WTC11 (cell line): ENCODE results near the gene GRAMD4. TPM values are rescaled to one million over a fixed set of nuclear protein-coding genes. Genes with fewer than 3 reads are reported as not detected.

ENCODE experiments used
- ATAC-seq: fragments of 200-7000 bp; cut with Tn5 transposase; 2 replicates; pipeline ENCODE4 v1.10.0; 2021; ENCODE audit warnings: mild to moderate bottlenecking, moderate library complexity
- CTCF ChIA-PET: fragments of 300-600 bp; sonication (Branson Sonifier 250); formaldehyde crosslinking; loops from one replicate; lab custom pipeline; 2021; ENCODE audit warnings: antibody characterized with exemption; lab: Charles Lee
- POLR2A ChIA-PET: fragments of 350-600 bp; sonication (Branson Sonifier 250); formaldehyde crosslinking; loops from one replicate; lab custom pipeline; 2021; ENCODE audit warnings: antibody characterized with exemption; lab: Charles Lee
- DNase-seq: peaks from one replicate; pipeline ENCODE4 v3.0.0; 2021; ENCODE audit warnings: low spot score
- H3K27ac Mint-ChIP-seq: 2 replicates; pipeline ENCODE4 v1.8.0; 2021; ENCODE audit warnings: mixed read lengths
- H3K27me3 Mint-ChIP-seq: 2 replicates; pipeline ENCODE4 v1.8.0; 2021; ENCODE audit warnings: low read depth, mild to moderate bottlenecking, moderate library complexity, mixed read lengths
- H3K36me3 Mint-ChIP-seq: 2 replicates; pipeline ENCODE4 v1.8.0; 2021; ENCODE audit warnings: mixed read lengths
- H3K4me1 Mint-ChIP-seq: 2 replicates; pipeline ENCODE4 v1.8.0; 2022; ENCODE audit warnings: mixed read lengths
- H3K4me3 Mint-ChIP-seq: 2 replicates; pipeline ENCODE4 v1.8.0; 2021; ENCODE audit warnings: mild to moderate bottlenecking, moderate library complexity, mixed read lengths
- H3K9me3 Mint-ChIP-seq: 2 replicates; pipeline ENCODE4 v1.8.0; 2021; ENCODE audit warnings: mixed read lengths
- ARID4B ChIP-seq: sonication (generic); formaldehyde crosslinking; IDR thresholded peaks from 2 replicates; pipeline ENCODE4 v1.8.0; 2023; ENCODE audit warnings: missing genetic modification reagents, mild to moderate bottlenecking, borderline replicate concordance
- ATF2 ChIP-seq: sonication (generic); formaldehyde crosslinking; IDR thresholded peaks from 2 replicates; pipeline ENCODE4 v1.8.1; 2022; ENCODE audit warnings: low read depth, missing genetic modification reagents, borderline replicate concordance
- GRHL2 ChIP-seq: fragments of 250-450 bp; sonication (Bioruptor Pico); IDR thresholded peaks from 2 replicates; pipeline ENCODE4 v1.8.0; 2022; ENCODE audit warnings: mild to moderate bottlenecking, moderate library complexity; ENCODE audit not compliant: insufficient replicate concordance, severe bottlenecking
- MLX ChIP-seq: sonication (generic); formaldehyde crosslinking; IDR thresholded peaks from 2 replicates; pipeline ENCODE4 v1.8.1; 2023; ENCODE audit warnings: mild to moderate bottlenecking, missing genetic modification reagents, moderate library complexity
- MXD4 ChIP-seq: fragments of 250-450 bp; sonication (Bioruptor Pico); IDR thresholded peaks from 2 replicates; pipeline ENCODE4 v1.8.0; 2021; ENCODE audit warnings: mild to moderate bottlenecking, moderate library complexity, borderline replicate concordance
- MYBL2 ChIP-seq: sonication (generic); formaldehyde crosslinking; IDR thresholded peaks from 2 replicates; pipeline ENCODE4 v1.8.1; 2023; ENCODE audit warnings: mild to moderate bottlenecking, moderate library complexity, missing genetic modification reagents
- NFYB ChIP-seq: sonication (generic); formaldehyde crosslinking; conservative IDR thresholded peaks from 2 replicates; pipeline ENCODE4 v1.8.0; 2022; ENCODE audit warnings: low read depth, missing genetic modification reagents
- NR3C1 ChIP-seq: sonication (generic); formaldehyde crosslinking; conservative IDR thresholded peaks from 2 replicates; pipeline ENCODE4 v1.8.1; 2023; ENCODE audit warnings: low read depth, mild to moderate bottlenecking, missing genetic modification reagents
- SP1 ChIP-seq: sonication (generic); formaldehyde crosslinking; conservative IDR thresholded peaks from 2 replicates; pipeline ENCODE4 v1.8.1; 2022; ENCODE audit warnings: missing genetic modification reagents
- TEAD4 ChIP-seq: sonication (generic); formaldehyde crosslinking; IDR thresholded peaks from 2 replicates; pipeline ENCODE4 v1.8.0; 2022; ENCODE audit warnings: mild to moderate bottlenecking, missing genetic modification reagents
- TP53 ChIP-seq: sonication (generic); formaldehyde crosslinking; IDR thresholded peaks from 2 replicates; pipeline ENCODE4 v1.8.1; 2023; ENCODE audit warnings: mild to moderate bottlenecking, missing genetic modification reagents
- USF1 ChIP-seq: sonication (generic); formaldehyde crosslinking; IDR thresholded peaks from 2 replicates; pipeline ENCODE4 v1.8.0; 2022; ENCODE audit warnings: mild to moderate bottlenecking, missing genetic modification reagents
- ZNF121 ChIP-seq: sonication (generic); formaldehyde crosslinking; IDR thresholded peaks from 2 replicates; pipeline ENCODE4 v1.8.0; 2023; ENCODE audit warnings: missing genetic modification reagents
- ZNF317 ChIP-seq: sonication (generic); formaldehyde crosslinking; IDR thresholded peaks from 2 replicates; pipeline ENCODE4 v1.8.1; 2023; ENCODE audit warnings: low read depth, mild to moderate bottlenecking, moderate library complexity, missing genetic modification reagents, borderline replicate concordance
- ZNF396 ChIP-seq: fragments of 250-450 bp; sonication (Bioruptor Pico); IDR thresholded peaks from 2 replicates; pipeline ENCODE4 v1.8.0; 2021; ENCODE audit warnings: mild to moderate bottlenecking, moderate library complexity, borderline replicate concordance
- ZNF425 ChIP-seq: fragments of 250-450 bp; sonication (Bioruptor Pico); conservative IDR thresholded peaks from 2 replicates; pipeline ENCODE4 v1.9.0; 2021; ENCODE audit warnings: mild to moderate bottlenecking
- ZNF512 ChIP-seq: sonication (generic); formaldehyde crosslinking; IDR thresholded peaks from 2 replicates; pipeline ENCODE4 v1.8.1; 2022; ENCODE audit warnings: missing genetic modification reagents, borderline replicate concordance
- total RNA-seq: library from RNA; stranded (reverse); gene quantifications from 3 replicates; pipeline ENCODE4 v1.2.3, GENCODE V29; 2021

The GRAMD4 gene
- total RNA-seq, 1 experiment from 2014 or later = 41.0 TPM

- no peak for TF ChIP-seq MXD4 (CRISPR knock-in tag)
- no peak for TF ChIP-seq GRHL2 (CRISPR knock-in tag)
- TF ChIP-seq ARID4B (CRISPR knock-in tag) = no peak
- TF ChIP-seq ATF2 (CRISPR knock-in tag) = no peak
- no peak for TF ChIP-seq MYBL2 (CRISPR knock-in tag)
- TF ChIP-seq NFYB (CRISPR knock-in tag) = no peak
- TF ChIP-seq, all 79 proteins: peak for 0
Observed at GRCh38 chr22:46662226-46662625, 42.0 kb downstream of the GRAMD4 start (continued).

- CTCF ChIA-PET = no interaction called here
- DNase-seq = no peak
- no peak for TF ChIP-seq TP53 (CRISPR knock-in tag)
- TF ChIP-seq ZNF317 (CRISPR knock-in tag) = no peak
- no peak for TF ChIP-seq ZNF121
- no peak for TF ChIP-seq MXD4 (CRISPR knock-in tag)
- TF ChIP-seq USF1 (CRISPR knock-in tag) = no peak
- no peak for TF ChIP-seq NR3C1 (CRISPR knock-in tag)
- no peak for TF ChIP-seq TEAD4 (CRISPR knock-in tag)
- no peak for TF ChIP-seq MLX (CRISPR knock-in tag)
- no peak for TF ChIP-seq ZNF512
- no peak for TF ChIP-seq SP1 (CRISPR knock-in tag)
- no peak for TF ChIP-seq ZNF425 (CRISPR knock-in tag)
- no peak for TF ChIP-seq ZNF396
- TF ChIP-seq, all 79 proteins: peak for 0
- H3K27ac Mint-ChIP-seq = no peak overlapping the region
- no peak for ATAC-seq
- POLR2A ChIA-PET = no interaction called here
- no peaks in the 10 kb centered on the region for H3K36me3 Mint-ChIP-seq
- H3K27me3 Mint-ChIP-seq = no peaks in the 10 kb centered on the region
- peaks cover 5% of the 10 kb centered on the region for H3K4me1 Mint-ChIP-seq
- no peak overlapping the region for H3K4me3 Mint-ChIP-seq
- H3K9me3 Mint-ChIP-seq = no peaks in the 10 kb centered on the region
Observed at GRCh38 chr22:46663001-46663400, 42.8 kb downstream of the GRAMD4 start.
